Fibroblast of pulmonary artery (primary cell): ENCODE results near the gene CRLF2.
A peak's percentile ranks its signal among the peaks of the same experiment; 100 is the strongest.
"Not testable (repeated sequence)": the region's sequence is repeated elsewhere in the genome, so short reads cannot be mapped to it uniquely, and the experiment has no call there.

ENCODE experiments used
- DNase-seq: peaks from one replicate; pipeline ENCODE4 v3.0.0-alpha.2; 2010; ENCODE audit warnings: low read depth
- H3K4me3 ChIP-seq: replicated peaks from 2 replicates; pipeline ENCODE4 v1.5.1; 2011; ENCODE audit warnings: low read depth, mild to moderate bottlenecking, control low read depth, low read length, moderate library complexity
- TF ChIP-seq, protein P1 (sequence below): IDR thresholded peaks from 2 replicates; pipeline ENCODE4 v1.5.1; 2011; ENCODE audit warnings: mild to moderate bottlenecking, control low read depth, low read length, inconsistent platforms; ENCODE audit errors: missing control alignments

CRLF2 gene

DNA sequence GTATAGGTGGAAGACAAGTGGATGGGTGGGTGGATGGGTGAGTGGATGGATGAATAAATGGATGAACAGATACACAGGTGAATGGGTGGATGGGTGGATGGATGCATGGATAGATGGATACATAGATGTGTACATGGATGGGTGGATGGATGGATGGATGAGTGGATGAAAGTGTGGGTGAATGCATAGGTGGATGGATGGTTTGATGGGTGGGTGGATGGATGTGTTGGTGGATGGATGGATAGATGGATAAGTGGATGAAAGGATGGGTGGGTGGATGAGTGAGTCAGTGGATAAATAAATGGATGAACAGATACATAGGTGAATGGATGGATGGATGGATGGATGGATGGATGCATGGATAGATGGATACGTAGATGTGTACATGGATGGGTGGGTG, 1.6 kb downstream of the CRLF2 start:
- no peak overlapping the region for H3K4me3 ChIP-seq
- TF ChIP-seq, protein P1, sequence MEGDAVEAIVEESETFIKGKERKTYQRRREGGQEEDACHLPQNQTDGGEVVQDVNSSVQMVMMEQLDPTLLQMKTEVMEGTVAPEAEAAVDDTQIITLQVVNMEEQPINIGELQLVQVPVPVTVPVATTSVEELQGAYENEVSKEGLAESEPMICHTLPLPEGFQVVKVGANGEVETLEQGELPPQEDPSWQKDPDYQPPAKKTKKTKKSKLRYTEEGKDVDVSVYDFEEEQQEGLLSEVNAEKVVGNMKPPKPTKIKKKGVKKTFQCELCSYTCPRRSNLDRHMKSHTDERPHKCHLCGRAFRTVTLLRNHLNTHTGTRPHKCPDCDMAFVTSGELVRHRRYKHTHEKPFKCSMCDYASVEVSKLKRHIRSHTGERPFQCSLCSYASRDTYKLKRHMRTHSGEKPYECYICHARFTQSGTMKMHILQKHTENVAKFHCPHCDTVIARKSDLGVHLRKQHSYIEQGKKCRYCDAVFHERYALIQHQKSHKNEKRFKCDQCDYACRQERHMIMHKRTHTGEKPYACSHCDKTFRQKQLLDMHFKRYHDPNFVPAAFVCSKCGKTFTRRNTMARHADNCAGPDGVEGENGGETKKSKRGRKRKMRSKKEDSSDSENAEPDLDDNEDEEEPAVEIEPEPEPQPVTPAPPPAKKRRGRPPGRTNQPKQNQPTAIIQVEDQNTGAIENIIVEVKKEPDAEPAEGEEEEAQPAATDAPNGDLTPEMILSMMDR: no peak
- DNase-seq: no peak

DNA sequence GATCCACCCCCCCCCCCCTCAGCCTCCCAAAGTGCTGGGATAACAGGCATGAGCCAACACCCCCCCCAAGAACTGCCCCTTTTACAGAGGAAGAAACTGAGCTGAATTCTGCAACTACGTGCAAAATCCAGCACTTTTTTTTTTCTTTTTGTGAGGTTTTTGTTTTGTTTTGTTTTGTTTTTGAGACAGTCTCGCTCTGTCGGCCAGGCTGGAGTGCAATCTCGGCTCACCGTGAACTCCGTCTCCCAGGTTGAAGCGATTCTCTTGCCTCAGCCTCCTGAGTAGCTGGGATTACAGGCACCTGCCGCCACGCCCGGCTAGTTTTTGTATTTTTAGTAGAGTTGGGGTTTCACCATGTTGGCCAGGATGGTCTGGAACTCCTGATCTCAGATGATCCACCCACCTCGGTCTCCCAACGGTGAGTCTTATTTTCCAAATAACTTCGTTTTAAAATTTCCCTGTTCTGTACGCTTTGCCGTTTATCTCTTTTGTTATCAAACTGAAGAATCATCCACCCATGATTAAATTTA, 4.9 kb downstream of the CRLF2 start:
- TF ChIP-seq, protein P1: no peak
- no peak overlapping the region for H3K4me3 ChIP-seq
- DNase-seq: no peak

DNA sequence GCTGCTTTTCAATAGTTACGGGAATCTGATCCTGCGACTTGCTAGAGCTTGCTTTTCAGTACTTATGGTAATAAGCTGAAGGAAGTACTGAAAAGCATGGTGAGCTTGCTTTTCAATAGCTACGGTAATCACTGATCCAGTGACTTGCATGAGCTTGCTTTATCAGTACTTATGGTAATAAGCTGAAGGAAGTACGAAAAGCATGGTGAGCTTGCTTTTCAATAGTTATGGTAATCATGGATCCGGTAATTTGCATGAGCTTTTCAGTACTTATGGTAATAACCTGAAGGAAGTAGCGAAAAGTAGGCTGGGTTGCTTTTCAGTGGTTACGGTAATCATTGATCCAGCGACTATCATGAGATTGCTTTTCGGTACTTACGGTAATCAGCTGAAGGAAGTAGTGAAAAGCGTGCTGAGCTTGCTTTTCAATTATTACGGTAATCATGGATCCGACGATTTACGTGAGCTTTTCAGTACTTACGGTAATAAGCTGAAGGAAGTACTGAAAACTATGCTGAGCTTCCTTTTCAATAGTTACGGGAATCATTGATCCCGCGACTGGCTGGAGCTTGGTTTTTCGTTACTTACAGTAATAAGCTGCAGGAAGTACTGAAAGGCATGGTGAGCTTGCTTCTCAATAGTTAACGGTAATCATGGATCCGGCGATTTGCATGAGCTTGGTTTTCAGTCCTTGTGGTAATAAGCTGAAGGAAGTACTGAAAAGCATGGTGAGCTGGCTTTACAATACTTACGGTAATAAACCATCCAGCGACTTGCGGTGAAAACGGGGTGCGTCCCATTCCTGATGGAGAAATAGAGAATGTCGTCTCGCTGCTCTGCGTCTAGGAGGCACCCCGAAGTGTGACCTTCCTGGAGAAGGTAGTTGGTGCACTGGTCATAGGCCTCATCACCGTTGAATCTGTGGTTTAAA, 6.5 kb downstream of the CRLF2 start:
- TF ChIP-seq, protein P1: no peak
- DNase-seq: peak; percentile 53
- no peak overlapping the region for H3K4me3 ChIP-seq

DNA sequence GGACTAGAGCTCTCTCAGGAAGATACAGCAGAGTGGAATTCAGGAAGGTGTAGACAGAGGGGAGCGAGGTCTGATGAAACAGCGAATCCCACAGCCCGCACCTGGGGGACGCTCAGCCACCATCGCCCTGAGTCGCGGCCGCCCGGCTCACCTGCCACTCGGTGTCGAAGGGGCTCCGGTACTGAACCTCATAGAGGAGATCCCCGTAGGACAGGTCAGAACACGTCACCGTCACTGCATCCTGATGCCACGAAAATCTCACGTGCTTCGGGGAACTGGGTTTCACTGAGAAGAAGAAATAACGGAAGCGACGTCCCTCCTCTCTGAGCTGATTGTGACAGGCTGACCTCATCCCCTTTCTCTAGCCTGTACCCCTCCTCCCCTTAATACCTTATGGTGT, 10.2 kb downstream of the CRLF2 start:
- DNase-seq: no peak
- TF ChIP-seq, protein P1: no peak
- H3K4me3 ChIP-seq: no peak overlapping the region

DNA sequence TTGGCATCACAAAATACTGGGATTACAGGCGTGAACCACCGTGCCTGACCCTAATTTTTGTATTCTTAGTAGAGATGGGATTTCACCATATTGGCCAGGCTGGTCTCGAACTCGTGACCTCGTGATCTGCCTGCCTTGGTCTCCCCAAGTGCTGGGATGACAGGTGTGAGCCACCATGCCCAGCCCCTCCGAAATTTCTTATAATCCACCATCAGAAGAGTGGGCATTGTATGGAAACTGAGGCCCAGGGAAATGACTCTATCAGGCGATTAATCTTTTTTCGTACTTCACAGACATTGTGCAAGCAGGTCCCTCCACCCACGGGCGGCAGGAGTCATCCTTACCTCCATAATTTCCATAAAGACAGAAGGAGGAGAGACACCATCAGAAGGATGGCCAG, 16.0 kb downstream of the CRLF2 start:
- no peak overlapping the region for H3K4me3 ChIP-seq
- no peak for DNase-seq
- TF ChIP-seq, protein P1: no peak

DNA sequence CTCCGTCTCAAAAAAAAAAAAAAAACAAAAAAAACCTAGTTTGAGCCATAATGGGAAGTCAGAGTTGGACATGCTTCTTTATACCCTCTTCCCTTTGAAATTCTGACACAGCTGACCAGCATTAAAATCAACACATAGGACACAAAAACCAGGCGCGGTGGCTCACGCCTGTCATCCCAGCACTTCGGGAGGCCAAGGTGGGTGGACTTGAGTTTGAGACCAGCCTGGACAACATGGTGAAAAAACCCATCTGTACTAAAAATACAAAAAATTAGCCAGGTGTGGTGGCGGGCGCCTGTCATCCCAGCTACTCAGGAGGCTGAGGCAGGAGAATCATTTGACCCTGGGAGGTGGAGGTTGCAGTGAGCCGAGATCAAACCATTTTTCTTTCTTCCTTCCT, 20.3 kb downstream of the CRLF2 start:
- not testable (repeated sequence) for DNase-seq

DNA sequence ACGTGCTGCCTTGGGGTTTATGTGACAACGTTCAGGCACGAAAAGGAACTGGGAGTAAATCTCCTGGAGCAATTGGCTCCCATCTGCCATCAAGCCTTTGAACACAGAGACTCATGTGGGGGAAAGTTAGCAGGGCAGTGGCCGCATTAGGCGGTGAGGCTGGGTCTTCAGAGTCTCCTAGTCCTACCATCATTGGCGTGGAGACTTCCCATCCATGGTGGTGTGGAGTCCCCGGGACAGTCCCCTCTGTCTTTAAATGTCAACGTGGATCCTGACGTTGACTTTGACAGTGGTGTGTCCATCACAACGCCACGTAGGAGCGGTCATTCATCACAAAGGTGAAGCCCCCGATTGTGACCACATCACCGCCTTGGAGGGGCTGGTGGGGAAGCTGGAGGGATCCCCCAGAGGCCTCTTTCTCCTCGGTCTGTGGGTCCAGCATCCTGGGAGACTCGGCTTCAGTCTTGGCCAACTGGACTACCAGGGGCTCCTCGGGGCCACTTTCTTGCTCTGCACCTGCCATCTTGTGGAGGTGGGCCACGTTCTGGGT, 21.8 kb downstream of the CRLF2 start:
- TF ChIP-seq, protein P1: no peak
- DNase-seq: no peak
- H3K4me3 ChIP-seq: no peak overlapping the region

More for the DNA sequence above, 20.3 kb downstream of the CRLF2 start:
- H3K4me3 ChIP-seq: not testable (repeated sequence)
